Measurements from ENCODE around the gene POLD1.

The POLD1 gene

DNA sequence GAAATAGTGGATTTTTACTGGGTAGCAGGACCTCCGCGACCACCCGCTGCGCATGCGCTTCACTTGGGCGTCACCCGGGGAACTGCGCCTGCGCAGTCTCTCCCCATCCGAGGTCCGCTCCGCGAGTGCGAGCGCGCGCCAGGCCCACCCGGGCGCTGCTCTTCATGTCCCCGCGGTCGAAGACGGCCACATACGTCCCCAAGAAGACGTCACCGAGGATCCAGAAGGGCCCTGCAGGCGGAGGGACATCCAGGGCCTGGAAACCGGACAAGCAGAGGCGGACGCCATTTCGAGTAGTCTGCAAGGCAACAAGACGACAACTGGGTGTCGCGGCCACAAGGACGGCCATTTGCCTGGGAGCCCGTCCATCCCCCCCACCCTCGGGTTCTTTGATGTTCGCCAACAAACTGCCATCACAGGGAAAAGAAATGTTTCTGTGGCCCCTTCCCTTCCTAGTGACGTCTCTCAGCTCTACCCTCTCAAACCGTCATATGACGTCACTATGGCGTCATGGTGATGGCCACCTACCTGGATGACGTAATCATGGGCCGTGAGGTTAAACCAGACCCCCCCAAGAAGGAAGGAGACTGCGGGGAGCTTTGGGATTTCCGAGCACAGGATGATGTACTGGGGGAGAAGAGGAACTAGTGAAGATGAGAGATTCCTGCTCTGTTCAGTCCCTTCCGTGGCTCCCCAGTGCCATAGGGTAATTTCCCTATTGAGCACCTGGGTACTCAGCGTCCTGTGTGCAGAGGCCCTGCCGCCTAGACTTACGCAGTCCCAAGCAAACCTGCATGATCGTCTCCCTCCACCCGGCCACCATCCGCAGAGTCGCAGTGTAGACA, 25.4 kb upstream of the POLD1 start:
- H3K36me3 Mint-ChIP-seq (ENCODE audit: low read depth): peaks cover 8% of the 10 kb centered on the region
- peak overlapping the region; percentile 95 for H3K27ac Mint-ChIP-seq
- H3K27me3 Mint-ChIP-seq: peaks cover 23% of the 10 kb centered on the region
- peak overlapping the region; percentile 91 for H3K4me3 Mint-ChIP-seq
- peaks cover 60% of the 10 kb centered on the region for H3K4me1 Mint-ChIP-seq (ENCODE audit: low read depth)
- H3K9me3 Mint-ChIP-seq: no peaks in the 10 kb centered on the region
- intact Hi-C loops (cut with micrococcal nuclease): no loop called here

DNA sequence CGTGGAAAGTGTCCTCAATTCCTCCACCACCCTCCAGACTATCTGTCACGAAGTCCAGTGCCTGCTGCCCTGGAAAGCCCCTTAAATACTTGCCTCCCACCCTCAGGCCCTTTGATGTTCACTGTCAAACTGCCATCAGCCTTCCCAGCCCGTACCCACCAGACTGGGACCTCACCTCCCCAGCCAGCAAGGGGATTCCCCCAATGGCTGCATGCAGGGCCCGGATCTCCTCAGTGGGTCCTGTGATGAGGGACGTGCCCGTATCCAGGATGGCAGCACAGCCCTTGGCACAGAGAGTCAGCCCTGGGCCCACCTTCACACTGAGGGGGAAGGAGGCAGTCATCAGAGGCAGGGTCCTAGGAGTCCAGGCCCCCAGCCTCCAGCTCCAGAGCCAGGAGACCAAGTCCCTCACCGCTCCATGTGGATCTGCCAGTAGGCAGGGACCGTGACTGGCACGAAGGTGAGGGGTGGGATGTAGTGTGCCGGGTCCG, 24.8 kb upstream of the POLD1 start:
- intact Hi-C loops (cut with micrococcal nuclease): no loop called here

GRCh38 chr19:50361290-50362029, 22.7 kb upstream of the POLD1 start:
- Mint-ChIP-seq H3K4me3 (no peak overlapping the region), H3K27ac (peak overlapping the region; percentile 64), H3K4me1 (ENCODE audit: low read depth) (peaks cover 65% of the 10 kb centered on the region), H3K36me3 (ENCODE audit: low read depth) (peaks cover 8% of the 10 kb centered on the region), H3K9me3 (no peaks in the 10 kb centered on the region), H3K27me3 (peaks cover 19% of the 10 kb centered on the region)
- intact Hi-C loops (cut with micrococcal nuclease): no loop called here

More for the DNA sequence above, 24.8 kb upstream of the POLD1 start:
- peaks cover 23% of the 10 kb centered on the region for H3K27me3 Mint-ChIP-seq
- H3K4me3 Mint-ChIP-seq: peak overlapping the region; percentile 91
- no peaks in the 10 kb centered on the region for H3K9me3 Mint-ChIP-seq
- peaks cover 60% of the 10 kb centered on the region for H3K4me1 Mint-ChIP-seq (ENCODE audit: low read depth)
- H3K36me3 Mint-ChIP-seq (ENCODE audit: low read depth): peaks cover 8% of the 10 kb centered on the region
- H3K27ac Mint-ChIP-seq: peak overlapping the region; percentile 95

DNA sequence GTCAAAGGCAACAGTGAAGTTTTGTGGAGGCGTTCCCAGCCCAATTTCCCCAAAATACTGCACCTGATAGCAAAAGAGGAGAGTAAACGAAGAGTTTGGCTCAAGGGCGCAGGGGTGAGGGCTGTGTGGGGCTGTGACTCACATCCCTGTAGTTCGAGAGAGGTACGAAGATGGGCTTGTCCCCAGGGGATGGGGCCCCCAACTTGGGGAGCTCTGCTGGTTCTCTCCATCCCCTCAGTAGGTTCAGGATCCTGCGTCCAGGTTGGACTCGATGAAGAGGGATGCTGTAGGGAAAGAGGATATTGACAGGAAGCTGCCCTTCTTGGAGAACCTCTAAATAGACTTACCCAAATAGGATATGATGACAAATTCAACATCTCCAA, 22.1 kb upstream of the POLD1 start:
- Mint-ChIP-seq H3K4me3 (no peak overlapping the region), H3K27me3 (peaks cover 19% of the 10 kb centered on the region), H3K36me3 (ENCODE audit: low read depth) (peaks cover 8% of the 10 kb centered on the region)

GRCh38 chr19:50362656-50363424, 21.3 kb upstream of the POLD1 start:
- Mint-ChIP-seq H3K4me3 (no peak overlapping the region), H3K36me3 (ENCODE audit: low read depth) (peaks cover 8% of the 10 kb centered on the region), H3K27me3 (peaks cover 19% of the 10 kb centered on the region), H3K9me3 (no peaks in the 10 kb centered on the region), H3K27ac (no peak overlapping the region), H3K4me1 (ENCODE audit: low read depth) (peaks cover 58% of the 10 kb centered on the region)
- intact Hi-C loops (cut with micrococcal nuclease): no loop called here

More for the DNA sequence above, 22.1 kb upstream of the POLD1 start:
- H3K9me3 Mint-ChIP-seq: no peaks in the 10 kb centered on the region
- peaks cover 61% of the 10 kb centered on the region for H3K4me1 Mint-ChIP-seq (ENCODE audit: low read depth)
- H3K27ac Mint-ChIP-seq: no peak overlapping the region
- intact Hi-C loops (cut with micrococcal nuclease): no loop called here

- H3K27me3 Mint-ChIP-seq: peaks cover 8% of the 10 kb centered on the region
- peaks cover 6% of the 10 kb centered on the region for H3K36me3 Mint-ChIP-seq (ENCODE audit: low read depth)
- no peaks in the 10 kb centered on the region for H3K9me3 Mint-ChIP-seq
- intact Hi-C loops (cut with micrococcal nuclease): no loop called here
- H3K4me1 Mint-ChIP-seq (ENCODE audit: low read depth): peaks cover 44% of the 10 kb centered on the region
- H3K27ac Mint-ChIP-seq: no peak within 1 kb of the TSS
- H3K4me3 Mint-ChIP-seq: no peak within 1 kb of the TSS
Observed at GRCh38 chr19:50365434-50366306, 18.5 kb upstream of the POLD1 start, which contains the start of gene NAPSA. Gene NAPSA, minus strand, starts transcription at chr19:50365639. Its CDS starts 18 bp downstream, at chr19:50365621.

- H3K27me3 Mint-ChIP-seq: peaks cover 3% of the 10 kb centered on the region
- intact Hi-C loops (cut with micrococcal nuclease): loop anchor here (1.0 kb wide), 2 partner anchors 45 to 92 kb away; no protein-coding TSS in a partner anchor
- no peaks in the 10 kb centered on the region for H3K9me3 Mint-ChIP-seq
- peak overlapping the region; percentile 99 for H3K4me3 Mint-ChIP-seq
- peaks cover 39% of the 10 kb centered on the region for H3K4me1 Mint-ChIP-seq (ENCODE audit: low read depth)
- H3K27ac Mint-ChIP-seq: peak overlapping the region; percentile 93
- peaks cover 6% of the 10 kb centered on the region for H3K36me3 Mint-ChIP-seq (ENCODE audit: low read depth)
Observed at GRCh38 chr19:50368649-50369570, 15.2 kb upstream of the POLD1 start.

GRCh38 chr19:50371914-50372475, 12.2 kb upstream of the POLD1 start:
- Mint-ChIP-seq H3K4me3 (no peak overlapping the region), H3K9me3 (no peaks in the 10 kb centered on the region), H3K36me3 (ENCODE audit: low read depth) (peaks cover 17% of the 10 kb centered on the region), H3K4me1 (ENCODE audit: low read depth) (peaks cover 44% of the 10 kb centered on the region), H3K27ac (peak overlapping the region; percentile 67), H3K27me3 (no peaks in the 10 kb centered on the region)
- intact Hi-C loops (cut with micrococcal nuclease): no loop called here

GRCh38 chr19:50376166-50377050, 7.7 kb upstream of the POLD1 start, which contains the start of gene NR1H2:
Gene NR1H2, plus strand, starts transcription at chr19:50376457. Its CDS starts 1,149 bp downstream, at chr19:50377606.
- Mint-ChIP-seq H3K36me3 (ENCODE audit: low read depth) (peaks cover 55% of the 10 kb centered on the region), H3K9me3 (no peaks in the 10 kb centered on the region), H3K27ac (peak within 1 kb of the TSS; percentile 100), H3K4me1 (ENCODE audit: low read depth) (peaks cover 61% of the 10 kb centered on the region), H3K4me3 (peak within 1 kb of the TSS; percentile 97), H3K27me3 (no peaks in the 10 kb centered on the region)
- intact Hi-C loops (cut with micrococcal nuclease): loop anchor here (1.0 kb wide), 1 partner anchor 8 kb away; the partner anchor contains the start of gene POLD1

DNA sequence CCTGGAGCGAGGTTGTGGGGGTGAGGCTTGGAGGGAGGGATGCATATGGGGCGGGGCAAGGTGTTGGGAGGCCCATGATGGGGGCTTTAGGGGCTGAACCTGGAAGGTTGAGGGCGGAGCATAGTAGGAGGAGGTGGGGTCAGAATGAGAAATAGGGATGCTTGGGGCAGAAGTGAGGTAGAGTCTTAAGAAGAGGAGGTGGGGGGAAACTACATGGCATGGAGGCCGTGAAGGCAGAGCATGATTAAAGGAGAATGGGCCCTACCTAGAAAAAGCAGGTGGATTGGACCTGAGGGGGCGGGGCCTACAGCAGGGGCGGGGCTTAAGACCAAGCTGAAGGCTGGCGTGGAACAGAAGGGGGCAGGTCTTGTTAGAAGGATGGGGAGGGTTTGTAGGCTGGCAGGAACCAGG, 7.1 kb upstream of the POLD1 start:
- Mint-ChIP-seq H3K9me3 (no peaks in the 10 kb centered on the region), H3K27ac (peak overlapping the region; percentile 100), H3K27me3 (no peaks in the 10 kb centered on the region), H3K36me3 (ENCODE audit: low read depth) (peaks cover 61% of the 10 kb centered on the region), H3K4me1 (ENCODE audit: low read depth) (peaks cover 58% of the 10 kb centered on the region), H3K4me3 (peak overlapping the region; percentile 97)
- intact Hi-C loops (cut with micrococcal nuclease): no loop called here

DNA sequence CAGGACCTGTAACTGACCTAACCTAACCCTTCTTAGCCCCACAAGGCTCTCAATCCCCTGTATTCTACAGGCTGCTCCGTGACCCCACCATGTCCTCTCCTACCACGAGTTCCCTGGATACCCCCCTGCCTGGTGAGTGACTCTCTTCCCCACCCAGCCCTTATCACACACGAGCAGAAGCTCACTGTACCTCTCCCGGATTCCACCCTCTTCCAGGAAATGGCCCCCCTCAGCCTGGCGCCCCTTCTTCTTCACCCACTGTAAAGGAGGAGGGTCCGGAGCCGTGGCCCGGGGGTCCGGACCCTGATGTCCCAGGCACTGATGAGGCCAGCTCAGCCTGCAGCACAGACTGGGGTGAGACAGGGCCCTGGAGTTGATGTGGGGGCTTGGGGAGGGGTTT, 6.6 kb upstream of the POLD1 start:
- intact Hi-C loops (cut with micrococcal nuclease): no loop called here
- Mint-ChIP-seq H3K27me3 (no peaks in the 10 kb centered on the region), H3K9me3 (no peaks in the 10 kb centered on the region), H3K4me3 (no peak overlapping the region), H3K27ac (peak overlapping the region; percentile 100), H3K4me1 (ENCODE audit: low read depth) (peaks cover 53% of the 10 kb centered on the region), H3K36me3 (ENCODE audit: low read depth) (peaks cover 66% of the 10 kb centered on the region)

Data from dendritic cell treated with granulocyte-macrophage colony-stimulating factor and Interleukin-4, amounts not matched to agents 40 ng/mL and 50 ng/mL, for 4 days (primary cell).